ENCODE results near the gene PPT2.

GRCh38 chr6:32171234-32171633 lies 17.3 kb downstream of the PPT2 start:
- TF ChIP-seq, protein P1, sequence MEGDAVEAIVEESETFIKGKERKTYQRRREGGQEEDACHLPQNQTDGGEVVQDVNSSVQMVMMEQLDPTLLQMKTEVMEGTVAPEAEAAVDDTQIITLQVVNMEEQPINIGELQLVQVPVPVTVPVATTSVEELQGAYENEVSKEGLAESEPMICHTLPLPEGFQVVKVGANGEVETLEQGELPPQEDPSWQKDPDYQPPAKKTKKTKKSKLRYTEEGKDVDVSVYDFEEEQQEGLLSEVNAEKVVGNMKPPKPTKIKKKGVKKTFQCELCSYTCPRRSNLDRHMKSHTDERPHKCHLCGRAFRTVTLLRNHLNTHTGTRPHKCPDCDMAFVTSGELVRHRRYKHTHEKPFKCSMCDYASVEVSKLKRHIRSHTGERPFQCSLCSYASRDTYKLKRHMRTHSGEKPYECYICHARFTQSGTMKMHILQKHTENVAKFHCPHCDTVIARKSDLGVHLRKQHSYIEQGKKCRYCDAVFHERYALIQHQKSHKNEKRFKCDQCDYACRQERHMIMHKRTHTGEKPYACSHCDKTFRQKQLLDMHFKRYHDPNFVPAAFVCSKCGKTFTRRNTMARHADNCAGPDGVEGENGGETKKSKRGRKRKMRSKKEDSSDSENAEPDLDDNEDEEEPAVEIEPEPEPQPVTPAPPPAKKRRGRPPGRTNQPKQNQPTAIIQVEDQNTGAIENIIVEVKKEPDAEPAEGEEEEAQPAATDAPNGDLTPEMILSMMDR (conservative IDR thresholded peaks at IDR 0.05 in 1 of 2, IDR thresholded peaks at IDR 0.05 in 1 of 2; ENCODE audit: low read depth in 1 of 2, low read length in 2 of 2), result no peak
- no peak for TF ChIP-seq EZH2 (IDR thresholded peaks at IDR 0.05; ENCODE audit: low read length, missing control alignments)

Data from fibroblast of lung (primary cell).